GM21723 (cell line): ENCODE measurements around the gene MYO5A.
A peak's percentile ranks its signal among the peaks of the same experiment; 100 is the strongest.
"Not testable (repeated sequence)": the region's sequence is repeated elsewhere in the genome, so short reads cannot be mapped to it uniquely, and the experiment has no call there.

Experiments
- ATAC-seq: cut with Tn5 transposase; IDR thresholded peaks from one replicate; pipeline ENCODE4 v1.9.1; 2021; ENCODE audit warnings: mild to moderate bottlenecking, moderate library complexity; ENCODE audit not compliant: unreplicated experiment

MYO5A gene

GRCh38 chr15:52528564-52529340 lies at the start of gene MYO5A:
Gene MYO5A, minus strand, starts transcription at chr15:52528880. Its CDS starts 74 bp downstream, at chr15:52528806.
- peak; percentile 85 for ATAC-seq

GRCh38 chr15:52576692-52577091 lies 48.0 kb upstream of the MYO5A start:
- no peak for ATAC-seq

DNA sequence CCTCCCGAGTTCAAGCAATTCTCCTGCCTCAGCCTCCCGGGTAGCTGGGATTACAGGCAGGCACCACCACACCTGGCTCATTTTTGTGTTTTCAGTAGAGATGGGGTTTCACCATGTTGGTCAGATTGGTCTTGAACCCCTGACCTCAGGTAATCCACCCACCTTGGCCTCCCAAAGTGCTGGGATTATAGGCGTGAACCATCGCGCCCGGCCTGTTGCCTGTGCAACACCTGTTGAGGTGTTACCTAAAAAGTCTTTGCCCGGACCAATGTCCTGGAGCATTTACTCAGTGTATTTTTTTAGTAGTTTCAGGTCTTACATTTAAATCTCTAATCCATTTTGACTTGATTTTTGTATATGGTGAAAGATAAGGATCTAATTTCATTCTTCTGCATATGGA lies 46.9 kb upstream of the MYO5A start:
- not testable (repeated sequence) for ATAC-seq

DNA sequence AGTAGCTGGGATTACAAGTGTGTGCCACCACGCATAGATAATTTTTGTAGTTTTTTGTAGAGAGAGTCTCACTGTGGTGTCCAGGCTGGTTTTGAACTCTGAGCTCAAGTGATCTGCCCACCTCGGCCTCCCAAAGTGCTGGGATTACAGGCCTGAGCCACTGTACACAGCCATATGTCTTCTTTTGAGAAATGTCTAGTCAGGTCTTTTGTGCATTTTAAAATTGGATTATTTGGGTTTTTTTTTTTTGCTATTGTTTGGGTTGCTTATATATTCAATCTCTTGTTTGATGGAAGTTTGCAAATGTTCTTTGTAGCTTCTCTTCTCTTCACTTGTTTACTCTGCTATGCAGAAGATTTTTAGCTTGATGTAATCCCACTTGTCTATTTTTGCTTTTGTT lies 46.4 kb upstream of the MYO5A start:
- ATAC-seq = no peak

GRCh38 chr15:52574623-52575022 lies 45.9 kb upstream of the MYO5A start:
- not testable (repeated sequence) for ATAC-seq

DNA sequence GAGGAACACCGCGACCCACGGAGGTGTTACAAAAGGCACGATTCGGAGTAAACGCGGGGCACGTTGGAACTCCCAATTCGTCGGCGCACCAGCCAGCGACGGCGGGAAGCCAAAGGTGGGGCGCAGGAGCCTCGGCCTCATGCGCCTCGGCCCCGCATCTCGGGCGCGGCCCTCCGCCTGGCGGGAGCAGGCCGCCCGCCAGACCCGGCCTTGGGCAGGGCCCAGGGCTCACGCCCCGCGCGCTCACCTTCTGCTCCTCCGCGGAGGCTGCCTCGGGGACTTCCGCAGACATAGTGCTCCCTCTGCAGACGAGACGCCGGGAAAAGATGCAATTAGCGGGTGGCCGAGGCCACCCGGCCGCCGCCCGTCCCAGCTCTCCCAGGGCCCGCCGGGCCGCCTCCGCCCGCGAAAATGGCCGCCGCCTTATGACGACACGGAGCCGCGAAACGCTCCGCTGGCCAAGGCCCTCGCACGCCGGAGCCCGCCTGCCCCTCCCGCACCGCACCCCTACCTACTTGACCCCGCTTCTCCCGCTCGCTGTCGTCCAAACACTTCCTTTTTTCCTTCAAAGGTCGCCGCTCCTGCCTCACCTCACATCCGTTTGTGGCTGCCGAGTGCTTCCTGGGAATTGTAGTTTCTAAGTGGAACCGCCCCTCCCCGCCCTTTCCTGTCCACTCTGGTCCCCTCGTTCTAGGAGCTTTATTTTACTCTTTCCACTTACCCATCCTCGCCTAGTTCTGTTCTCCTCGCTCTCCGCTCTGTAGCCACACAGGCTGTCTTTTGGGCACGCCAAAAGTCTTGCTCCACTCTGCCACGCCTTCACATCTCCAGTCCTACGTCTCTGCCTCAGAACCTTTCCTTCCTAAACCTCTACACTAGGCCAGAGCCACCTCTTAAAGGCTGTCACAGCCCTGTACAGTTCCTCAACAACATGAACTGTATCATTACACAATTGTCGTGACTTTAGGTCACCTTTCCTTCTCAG lies 40.2 kb upstream of the MYO5A start, which contains the start of gene ARPP19:
Gene ARPP19 (minus strand): TSS at position 430 of the 985 bp plus-strand sequence. CDS start 138 bp downstream, at position 292.
- peak; percentile 65 for ATAC-seq

GRCh38 chr15:52567871-52568600 lies 39.4 kb upstream of the MYO5A start:
- ATAC-seq = no peak

GRCh38 chr15:52566889-52567288 lies 38.2 kb upstream of the MYO5A start:
- no peak for ATAC-seq

GRCh38 chr15:52565417-52566358 lies 37.0 kb upstream of the MYO5A start:
- ATAC-seq = peak; percentile 53

DNA sequence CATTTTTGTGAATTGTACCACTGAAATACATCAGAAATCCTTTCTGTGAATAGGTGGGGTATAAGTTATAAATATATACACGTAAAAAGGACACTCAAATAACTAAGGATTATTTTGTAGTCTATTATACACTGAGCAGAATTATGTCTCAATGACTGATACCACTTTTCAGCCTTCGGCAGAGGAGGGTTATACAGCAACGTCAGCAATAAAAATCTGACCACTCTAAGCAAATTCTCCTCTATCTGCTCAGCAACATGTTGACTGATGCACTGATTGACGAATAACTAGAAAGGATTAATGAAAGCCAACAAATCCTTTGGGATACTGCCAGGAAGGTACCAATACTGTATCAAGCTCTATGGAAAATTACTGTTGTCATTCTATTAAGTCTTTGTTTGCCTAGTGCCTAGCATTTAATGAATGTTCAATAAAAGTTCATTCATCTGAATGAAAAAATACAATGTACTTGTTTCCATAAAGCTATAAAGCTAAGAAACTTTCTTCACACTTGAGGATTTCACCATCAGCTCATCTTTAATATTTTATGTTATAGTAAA lies 34.9 kb upstream of the MYO5A start:
- no peak for ATAC-seq

GRCh38 chr15:52559575-52559974 lies 30.9 kb upstream of the MYO5A start:
- ATAC-seq = no peak

DNA sequence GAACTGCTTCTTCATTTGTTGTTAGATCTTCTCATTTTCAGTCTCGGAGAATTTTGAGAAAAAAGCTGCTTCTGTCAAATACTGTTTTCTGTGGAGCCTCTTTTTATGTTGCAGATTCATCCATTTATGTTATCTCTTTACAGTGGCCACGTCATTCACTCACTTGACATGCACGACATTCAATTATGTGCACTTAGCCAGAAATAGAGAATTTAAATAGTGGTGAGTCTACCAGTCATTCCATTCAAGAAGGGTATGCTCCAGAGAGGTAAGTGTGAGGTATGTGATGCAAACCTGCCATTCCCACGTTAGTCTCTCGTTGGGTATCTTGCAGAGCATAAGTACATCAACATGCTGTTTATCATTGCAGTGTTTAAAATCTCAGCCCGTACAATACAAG lies 30.3 kb upstream of the MYO5A start:
- no peak for ATAC-seq

GRCh38 chr15:52558196-52558595 lies 29.5 kb upstream of the MYO5A start:
- ATAC-seq = peak; percentile 75

DNA sequence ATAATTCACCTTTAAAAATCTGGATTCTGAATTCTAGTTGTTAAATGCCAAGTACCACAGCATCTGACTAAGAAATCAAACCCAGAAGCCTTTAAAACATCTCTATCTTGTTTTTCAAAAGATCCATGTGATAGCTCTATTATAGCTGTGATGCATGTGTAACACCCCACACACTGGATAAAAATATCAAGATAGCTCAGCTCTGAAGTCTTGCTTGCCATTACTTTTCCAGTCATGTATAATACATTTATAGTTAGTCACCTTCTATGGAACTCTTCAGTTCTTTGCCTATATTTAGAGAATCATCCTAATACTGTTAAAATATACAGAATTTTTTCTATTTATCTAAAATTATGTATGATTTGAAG lies 28.6 kb upstream of the MYO5A start:
- no peak for ATAC-seq

GRCh38 chr15:52556524-52557273 lies 28.0 kb upstream of the MYO5A start:
- ATAC-seq = no peak

DNA sequence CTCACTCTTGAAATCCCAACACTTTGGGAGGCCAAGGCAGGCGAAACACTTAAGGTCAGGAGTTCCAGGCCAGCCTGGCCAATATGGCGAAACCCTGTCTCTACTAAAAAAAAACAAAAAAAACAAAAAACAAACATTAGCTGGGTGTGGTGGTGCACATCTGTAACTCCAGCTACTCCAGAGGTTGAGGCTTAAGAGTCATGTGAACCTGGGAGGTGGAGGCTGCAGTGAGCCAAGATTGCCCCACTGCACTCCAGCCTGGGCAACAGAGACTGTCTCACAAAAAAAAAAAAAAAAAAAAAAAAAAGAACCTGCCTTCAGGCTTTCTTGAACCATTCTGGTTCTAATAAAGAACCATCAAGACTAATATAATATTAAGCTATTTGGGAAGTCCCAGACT lies 23.6 kb upstream of the MYO5A start:
- no peak for ATAC-seq

- ATAC-seq = no peak
Measured at GRCh38 chr15:52551762-52552161, 23.1 kb upstream of the MYO5A start.

DNA sequence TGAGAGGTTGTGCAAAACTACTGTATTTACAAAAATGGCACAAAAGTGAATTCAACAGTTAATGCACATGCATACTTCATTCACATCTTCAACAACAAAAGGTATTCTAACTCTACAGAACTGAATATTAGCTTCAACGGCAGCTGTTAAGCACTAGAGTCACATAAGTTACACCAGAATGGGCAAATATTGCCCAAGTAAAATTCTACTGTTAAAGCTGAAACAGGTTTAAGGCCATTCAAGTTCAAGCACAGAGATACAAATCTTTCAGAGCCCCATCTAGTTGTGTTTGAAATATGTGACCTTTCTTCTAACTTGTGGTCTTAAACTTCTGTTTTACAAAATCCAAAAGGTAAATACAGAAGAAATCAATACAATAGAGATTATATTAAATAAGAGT lies 22.5 kb upstream of the MYO5A start:
- not testable (repeated sequence) for ATAC-seq
